Measurements from ENCODE around the gene PPID. TPM values are rescaled to one million over a fixed set of nuclear protein-coding genes. Genes with fewer than 3 reads are reported as not detected.

Gene PPID
- total and polyA plus RNA-seq, 2 of the 4 experiments (the other 2 are of a cell fraction), result 11.8 to 21.1 TPM

GRCh38 chr4:158682066-158682465, 41.1 kb downstream of the PPID start:
- no peaks in the 10 kb centered on the region for H3K27me3 ChIP-seq (ENCODE audit: control insufficient read depth, insufficient read depth, low read length)
- H2BK120ac ChIP-seq (ENCODE audit: low read depth, low read length), result no peak overlapping the region
- H3K9ac ChIP-seq (ENCODE audit: low read depth, low read length), result no peak overlapping the region
- ChIA-PET POLR2A (ENCODE audit: unreplicated experiment) (no interaction called here), CTCF (no interaction called here)
- H4K20me1 ChIP-seq (ENCODE audit: insufficient read depth, low read length), result no peaks in the 10 kb centered on the region
- no peak overlapping the region for H2BK15ac ChIP-seq (ENCODE audit: low read depth, low read length)
- H4K8ac ChIP-seq (ENCODE audit: low read depth in 2 of 2, low read length in 2 of 2), result no peak overlapping the region
- peaks cover 3% of the 10 kb centered on the region in 2 experiments; a peak in 2 of 4 replicates for H3K79me1 ChIP-seq (ENCODE audit: low read depth in 1 of 2, low read length in 2 of 2)
- H4K91ac ChIP-seq (ENCODE audit: insufficient read depth, low read depth, low read length), result no peak overlapping the region
- H3K9me1 ChIP-seq (ENCODE audit: insufficient read depth, low read length), result no peaks in the 10 kb centered on the region
- no peaks in the 10 kb centered on the region for H3K36me3 ChIP-seq (ENCODE audit: control insufficient read depth, insufficient read depth, low read length)
- H3K14ac ChIP-seq (replicated peaks; ENCODE audit: low read depth, low read length), result no peak overlapping the region
- no peaks in the 10 kb centered on the region for H3K9me3 ChIP-seq (ENCODE audit: control insufficient read depth, insufficient read depth, low read length)
- H3K56ac ChIP-seq (ENCODE audit: extremely low read depth, insufficient read depth, low read length), result no peak overlapping the region
- H3K4me3 ChIP-seq (ENCODE audit: insufficient read depth, low read depth, low read length), result no peak overlapping the region
- H4K5ac ChIP-seq (ENCODE audit: low read depth, low read length), result no peak overlapping the region
- H3K18ac ChIP-seq (ENCODE audit: low read depth, low read length), result no peak overlapping the region
- no peak overlapping the region for H2BK20ac ChIP-seq (ENCODE audit: low read depth, low read length)
- no peak overlapping the region for H2AFZ ChIP-seq (replicated peaks; ENCODE audit: low read length, poor library complexity)
- no peak for DNase-seq
- H3K27ac ChIP-seq (ENCODE audit: insufficient read depth, low read length), result no peak overlapping the region
- H3K4me2 ChIP-seq (ENCODE audit: low read depth, low read length), result no peak overlapping the region
- intact Hi-C loops (cut with micrococcal nuclease), result no loop called here
- WGBS, 2 experiments (ENCODE audit: extremely low coverage in 2 of 2, insufficient read length in 1 of 2), result no CpG with 5 or more reads among the region's 2 CpGs
- TF ChIP-seq BHLHE40 (IDR thresholded peaks at IDR 0.05; ENCODE audit: low read depth, low read length) (no peak), MAZ (IDR thresholded peaks at IDR 0.05; ENCODE audit: borderline replicate concordance, low read depth, low read length) (no peak), RAD21 (IDR thresholded peaks at IDR 0.05; ENCODE audit: low read length) (no peak), SMC3 (IDR thresholded peaks at IDR 0.05; ENCODE audit: low read depth, low read length) (no peak), FOS (IDR thresholded peaks at IDR 0.05; ENCODE audit: low read depth, low read length) (no peak), RFX5 (IDR thresholded peaks at IDR 0.05; ENCODE audit: low read depth, low read length) (no peak), CHD1 (IDR thresholded peaks at IDR 0.05; ENCODE audit: low read depth, low read length) (no peak), NFE2L2 (IDR thresholded peaks at IDR 0.05; ENCODE audit: low read depth, low read length) (no peak), POLR2A (IDR thresholded peaks at IDR 0.05; ENCODE audit: low read depth, low read length) (no peak), CEBPB (IDR thresholded peaks at IDR 0.05; ENCODE audit: low read depth, low read length) (no peak), RCOR1 (IDR thresholded peaks at IDR 0.05; ENCODE audit: insufficient replicate concordance, low read length) (no peak), MXI1 (IDR thresholded peaks at IDR 0.05; ENCODE audit: borderline replicate concordance, low read depth, low read length) (no peak), ELK1 (IDR thresholded peaks at IDR 0.05; ENCODE audit: borderline replicate concordance, low read depth, low read length) (no peak), MAFK (IDR thresholded peaks at IDR 0.05; ENCODE audit: low read depth, low read length) (no peak)
- TF ChIP-seq, protein P1, sequence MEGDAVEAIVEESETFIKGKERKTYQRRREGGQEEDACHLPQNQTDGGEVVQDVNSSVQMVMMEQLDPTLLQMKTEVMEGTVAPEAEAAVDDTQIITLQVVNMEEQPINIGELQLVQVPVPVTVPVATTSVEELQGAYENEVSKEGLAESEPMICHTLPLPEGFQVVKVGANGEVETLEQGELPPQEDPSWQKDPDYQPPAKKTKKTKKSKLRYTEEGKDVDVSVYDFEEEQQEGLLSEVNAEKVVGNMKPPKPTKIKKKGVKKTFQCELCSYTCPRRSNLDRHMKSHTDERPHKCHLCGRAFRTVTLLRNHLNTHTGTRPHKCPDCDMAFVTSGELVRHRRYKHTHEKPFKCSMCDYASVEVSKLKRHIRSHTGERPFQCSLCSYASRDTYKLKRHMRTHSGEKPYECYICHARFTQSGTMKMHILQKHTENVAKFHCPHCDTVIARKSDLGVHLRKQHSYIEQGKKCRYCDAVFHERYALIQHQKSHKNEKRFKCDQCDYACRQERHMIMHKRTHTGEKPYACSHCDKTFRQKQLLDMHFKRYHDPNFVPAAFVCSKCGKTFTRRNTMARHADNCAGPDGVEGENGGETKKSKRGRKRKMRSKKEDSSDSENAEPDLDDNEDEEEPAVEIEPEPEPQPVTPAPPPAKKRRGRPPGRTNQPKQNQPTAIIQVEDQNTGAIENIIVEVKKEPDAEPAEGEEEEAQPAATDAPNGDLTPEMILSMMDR (conservative IDR thresholded peaks at IDR 0.05; ENCODE audit: low read depth, low read length), result no peak
- TF ChIP-seq, protein P2, sequence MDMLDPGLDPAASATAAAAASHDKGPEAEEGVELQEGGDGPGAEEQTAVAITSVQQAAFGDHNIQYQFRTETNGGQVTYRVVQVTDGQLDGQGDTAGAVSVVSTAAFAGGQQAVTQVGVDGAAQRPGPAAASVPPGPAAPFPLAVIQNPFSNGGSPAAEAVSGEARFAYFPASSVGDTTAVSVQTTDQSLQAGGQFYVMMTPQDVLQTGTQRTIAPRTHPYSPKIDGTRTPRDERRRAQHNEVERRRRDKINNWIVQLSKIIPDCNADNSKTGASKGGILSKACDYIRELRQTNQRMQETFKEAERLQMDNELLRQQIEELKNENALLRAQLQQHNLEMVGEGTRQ (IDR thresholded peaks at IDR 0.05; ENCODE audit: low read depth, low read length), result no peak
- no peak overlapping the region for H2BK5ac ChIP-seq (ENCODE audit: low read depth, low read length, poor library complexity, severe bottlenecking)
- BruUV-seq (replicated peaks), result no TSS peak
- H3K4me1 ChIP-seq (ENCODE audit: control insufficient read depth, insufficient read depth, low read length), result no peaks in the 10 kb centered on the region
- in situ Hi-C loops (cut with MboI; ENCODE audit: low sequenced_read_pairs), result no loop called here
- ATAC-seq (ENCODE audit: low read depth), result no peak
- no peak overlapping the region for H3K23ac ChIP-seq (ENCODE audit: low read depth, low read length)
- dilution Hi-C loops (cut with HindIII; ENCODE audit: low sequenced_read_pairs, unreplicated experiment), result no loop called here
- H2AK9ac ChIP-seq (replicated peaks; ENCODE audit: low read depth, low read length, poor library complexity), result no peak overlapping the region
- no peak overlapping the region for H2AK5ac ChIP-seq (ENCODE audit: low read depth, low read length)
- no peak overlapping the region for H3K4ac ChIP-seq (ENCODE audit: low read depth, low read length)

Measured in IMR-90 (cell line).